Measurements from ENCODE around the gene GATA6. TPM values are rescaled to one million over a fixed set of nuclear protein-coding genes. Genes with fewer than 3 reads are reported as not detected.

Gene GATA6
- total and polyA plus RNA-seq, 2 experiments from 2014 or later, result 0.08 TPM; not detected in 1

DNA sequence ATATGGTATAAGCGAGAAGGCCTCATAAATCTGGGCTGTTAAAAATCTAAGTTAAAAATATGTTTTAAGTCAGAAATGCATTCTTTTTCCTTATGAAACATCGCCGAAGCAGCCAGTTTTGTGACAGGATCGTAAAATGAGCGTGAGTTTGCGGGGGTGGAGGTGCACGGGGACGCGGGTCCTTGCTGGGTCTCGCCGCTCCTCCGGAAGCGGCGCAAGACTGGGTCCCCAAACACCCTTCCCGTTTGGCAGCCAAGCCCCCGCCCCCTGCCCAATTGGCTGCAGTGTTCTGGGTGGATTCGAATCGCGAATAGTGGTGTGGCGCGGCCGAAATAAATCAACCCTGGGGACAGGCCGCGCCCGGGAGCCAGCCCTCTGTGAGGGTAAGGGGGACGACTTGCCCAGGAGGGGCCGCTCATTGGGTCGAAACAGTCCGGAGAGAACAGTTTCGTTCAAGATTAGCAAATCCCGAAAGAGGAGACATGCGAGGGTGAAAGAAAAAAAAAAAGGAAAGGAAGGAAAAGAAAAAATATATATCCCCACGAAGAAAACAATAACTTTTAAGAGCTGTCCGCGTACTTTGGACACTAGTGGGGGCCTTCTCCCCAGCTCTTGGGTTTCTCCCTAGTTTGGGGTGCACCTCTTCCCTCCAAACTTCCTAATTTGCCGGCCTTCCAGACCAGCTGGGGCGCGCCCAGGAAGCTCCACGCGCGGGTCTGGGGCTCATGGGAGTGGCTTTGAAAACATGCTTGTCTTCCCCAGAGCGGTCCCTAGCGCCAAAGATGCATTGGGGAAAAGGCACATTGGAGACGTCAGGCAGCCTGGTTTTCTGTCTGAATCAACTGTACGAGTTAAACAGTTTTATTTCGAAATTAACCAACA, 3.1 kb upstream of the GATA6 start:
- Histone ChIP-seq H4K20me1 (replicated peaks; ENCODE audit: insufficient read depth) (peaks cover 24% of the 10 kb centered on the region), H3K4me3 (peak overlapping the region; percentile 82), H3K79me2 (replicated peaks; ENCODE audit: insufficient read depth) (no peaks in the 10 kb centered on the region), H3K36me3 (ENCODE audit: insufficient read depth) (no peaks in the 10 kb centered on the region), H3K4me1 (ENCODE audit: insufficient read depth) (peaks cover 30% of the 10 kb centered on the region; the same call in 1 of the 2 replicates), H3K4me2 (peak overlapping the region; percentile 80), H2AFZ (peak overlapping the region; percentile 74; the same call in 1 of the 2 replicates), H3K27me3 (ENCODE audit: insufficient read depth) (peaks cover 96% of the 10 kb centered on the region), H3F3A (replicated peaks; ENCODE audit: low read depth) (peaks cover 15% of the 10 kb centered on the region), H3K9me2 (ENCODE audit: insufficient read depth) (no peaks in the 10 kb centered on the region), H3K27ac (ENCODE audit: low read depth) (no peak overlapping the region)
- Mint-ChIP-seq H3K27ac (no peak overlapping the region), H3K9me3 (peaks cover 8% of the 10 kb centered on the region; the same call in 1 of the 3 replicates), H3K27me3 (ENCODE audit: insufficient read depth, low read depth, poor library complexity) (peaks cover 89% of the 10 kb centered on the region), H3K4me1 (peaks cover 32% of the 10 kb centered on the region), H3K4me3 (peak overlapping the region; percentile 81), H3K36me3 (ENCODE audit: low read depth) (no peaks in the 10 kb centered on the region)
- TF ChIP-seq JUNB (IDR thresholded peaks at IDR 0.05; ENCODE audit: unreplicated experiment) (no peak), EZH2 (IDR thresholded peaks at IDR 0.05; ENCODE audit: low read depth, unreplicated experiment) (peak; percentile 79)
- DNase-seq (ENCODE audit: low spot score) (no peak), ATAC-seq (no peak)

DNA sequence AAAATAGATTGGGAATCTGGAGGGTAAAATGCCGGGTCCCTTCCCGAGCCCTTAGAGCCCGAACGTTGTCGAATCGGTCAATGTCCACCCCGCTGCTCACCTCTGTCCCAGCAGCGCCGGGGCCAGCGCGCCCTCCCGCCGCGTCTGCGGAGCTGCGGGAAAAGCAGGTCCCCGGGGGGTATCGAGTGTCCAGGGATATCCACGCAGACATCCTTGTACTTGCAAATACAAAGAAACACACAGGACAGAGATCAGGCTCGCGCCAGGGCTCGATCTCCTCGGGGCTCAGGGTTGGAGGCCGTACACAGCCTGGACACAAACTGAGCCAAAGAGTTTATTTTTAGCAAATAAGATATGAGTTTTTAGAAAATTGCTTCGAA, 2.3 kb upstream of the GATA6 start:
- Histone ChIP-seq H3K9me2 (ENCODE audit: insufficient read depth) (no peaks in the 10 kb centered on the region), H3F3A (replicated peaks; ENCODE audit: low read depth) (peaks cover 15% of the 10 kb centered on the region), H3K27me3 (ENCODE audit: insufficient read depth) (peaks cover 96% of the 10 kb centered on the region), H3K79me2 (replicated peaks; ENCODE audit: insufficient read depth) (no peaks in the 10 kb centered on the region), H3K4me3 (peak overlapping the region; percentile 82), H4K20me1 (replicated peaks; ENCODE audit: insufficient read depth) (peaks cover 24% of the 10 kb centered on the region), H3K4me2 (peak overlapping the region; percentile 99), H3K27ac (ENCODE audit: low read depth) (no peak overlapping the region), H3K4me1 (ENCODE audit: insufficient read depth) (peaks cover 30% of the 10 kb centered on the region; the same call in 1 of the 2 replicates), H3K36me3 (ENCODE audit: insufficient read depth) (no peaks in the 10 kb centered on the region), H2AFZ (no peak overlapping the region)
- H3K4me1 Mint-ChIP-seq, result peaks cover 32% of the 10 kb centered on the region
- peaks cover 8% of the 10 kb centered on the region; the same call in 1 of the 3 replicates for H3K9me3 Mint-ChIP-seq
- ATAC-seq (no peak), DNase-seq (ENCODE audit: low spot score) (no peak)
- peaks cover 89% of the 10 kb centered on the region for H3K27me3 Mint-ChIP-seq (ENCODE audit: insufficient read depth, low read depth, poor library complexity)
- no peak overlapping the region for H3K27ac Mint-ChIP-seq
- peak overlapping the region; percentile 81 for H3K4me3 Mint-ChIP-seq
- H3K36me3 Mint-ChIP-seq (ENCODE audit: low read depth), result no peaks in the 10 kb centered on the region
- TF ChIP-seq NANOG (IDR thresholded peaks at IDR 0.05; ENCODE audit: borderline replicate concordance) (no peak), POLR2AphosphoS5 (IDR thresholded peaks at IDR 0.05; ENCODE audit: low read depth) (no peak), ZNF114 (CRISPR knock-in tag; IDR thresholded peaks at IDR 0.05) (no peak), STAT1 (IDR thresholded peaks at IDR 0.05; ENCODE audit: unreplicated experiment) (no peak), EZH2phosphoT487 (IDR thresholded peaks at IDR 0.05; ENCODE audit: unreplicated experiment) (no peak), EZH2 (IDR thresholded peaks at IDR 0.05; ENCODE audit: low read depth, unreplicated experiment) (no peak)
- TF ChIP-seq, protein P1, sequence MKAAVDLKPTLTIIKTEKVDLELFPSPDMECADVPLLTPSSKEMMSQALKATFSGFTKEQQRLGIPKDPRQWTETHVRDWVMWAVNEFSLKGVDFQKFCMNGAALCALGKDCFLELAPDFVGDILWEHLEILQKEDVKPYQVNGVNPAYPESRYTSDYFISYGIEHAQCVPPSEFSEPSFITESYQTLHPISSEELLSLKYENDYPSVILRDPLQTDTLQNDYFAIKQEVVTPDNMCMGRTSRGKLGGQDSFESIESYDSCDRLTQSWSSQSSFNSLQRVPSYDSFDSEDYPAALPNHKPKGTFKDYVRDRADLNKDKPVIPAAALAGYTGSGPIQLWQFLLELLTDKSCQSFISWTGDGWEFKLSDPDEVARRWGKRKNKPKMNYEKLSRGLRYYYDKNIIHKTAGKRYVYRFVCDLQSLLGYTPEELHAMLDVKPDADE (IDR thresholded peaks at IDR 0.05), result no peak
- TF ChIP-seq, protein P2, sequence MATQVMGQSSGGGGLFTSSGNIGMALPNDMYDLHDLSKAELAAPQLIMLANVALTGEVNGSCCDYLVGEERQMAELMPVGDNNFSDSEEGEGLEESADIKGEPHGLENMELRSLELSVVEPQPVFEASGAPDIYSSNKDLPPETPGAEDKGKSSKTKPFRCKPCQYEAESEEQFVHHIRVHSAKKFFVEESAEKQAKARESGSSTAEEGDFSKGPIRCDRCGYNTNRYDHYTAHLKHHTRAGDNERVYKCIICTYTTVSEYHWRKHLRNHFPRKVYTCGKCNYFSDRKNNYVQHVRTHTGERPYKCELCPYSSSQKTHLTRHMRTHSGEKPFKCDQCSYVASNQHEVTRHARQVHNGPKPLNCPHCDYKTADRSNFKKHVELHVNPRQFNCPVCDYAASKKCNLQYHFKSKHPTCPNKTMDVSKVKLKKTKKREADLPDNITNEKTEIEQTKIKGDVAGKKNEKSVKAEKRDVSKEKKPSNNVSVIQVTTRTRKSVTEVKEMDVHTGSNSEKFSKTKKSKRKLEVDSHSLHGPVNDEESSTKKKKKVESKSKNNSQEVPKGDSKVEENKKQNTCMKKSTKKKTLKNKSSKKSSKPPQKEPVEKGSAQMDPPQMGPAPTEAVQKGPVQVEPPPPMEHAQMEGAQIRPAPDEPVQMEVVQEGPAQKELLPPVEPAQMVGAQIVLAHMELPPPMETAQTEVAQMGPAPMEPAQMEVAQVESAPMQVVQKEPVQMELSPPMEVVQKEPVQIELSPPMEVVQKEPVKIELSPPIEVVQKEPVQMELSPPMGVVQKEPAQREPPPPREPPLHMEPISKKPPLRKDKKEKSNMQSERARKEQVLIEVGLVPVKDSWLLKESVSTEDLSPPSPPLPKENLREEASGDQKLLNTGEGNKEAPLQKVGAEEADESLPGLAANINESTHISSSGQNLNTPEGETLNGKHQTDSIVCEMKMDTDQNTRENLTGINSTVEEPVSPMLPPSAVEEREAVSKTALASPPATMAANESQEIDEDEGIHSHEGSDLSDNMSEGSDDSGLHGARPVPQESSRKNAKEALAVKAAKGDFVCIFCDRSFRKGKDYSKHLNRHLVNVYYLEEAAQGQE (IDR thresholded peaks at IDR 0.05; ENCODE audit: unreplicated experiment), result no peak
- TF ChIP-seq, protein P3, sequence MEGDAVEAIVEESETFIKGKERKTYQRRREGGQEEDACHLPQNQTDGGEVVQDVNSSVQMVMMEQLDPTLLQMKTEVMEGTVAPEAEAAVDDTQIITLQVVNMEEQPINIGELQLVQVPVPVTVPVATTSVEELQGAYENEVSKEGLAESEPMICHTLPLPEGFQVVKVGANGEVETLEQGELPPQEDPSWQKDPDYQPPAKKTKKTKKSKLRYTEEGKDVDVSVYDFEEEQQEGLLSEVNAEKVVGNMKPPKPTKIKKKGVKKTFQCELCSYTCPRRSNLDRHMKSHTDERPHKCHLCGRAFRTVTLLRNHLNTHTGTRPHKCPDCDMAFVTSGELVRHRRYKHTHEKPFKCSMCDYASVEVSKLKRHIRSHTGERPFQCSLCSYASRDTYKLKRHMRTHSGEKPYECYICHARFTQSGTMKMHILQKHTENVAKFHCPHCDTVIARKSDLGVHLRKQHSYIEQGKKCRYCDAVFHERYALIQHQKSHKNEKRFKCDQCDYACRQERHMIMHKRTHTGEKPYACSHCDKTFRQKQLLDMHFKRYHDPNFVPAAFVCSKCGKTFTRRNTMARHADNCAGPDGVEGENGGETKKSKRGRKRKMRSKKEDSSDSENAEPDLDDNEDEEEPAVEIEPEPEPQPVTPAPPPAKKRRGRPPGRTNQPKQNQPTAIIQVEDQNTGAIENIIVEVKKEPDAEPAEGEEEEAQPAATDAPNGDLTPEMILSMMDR (conservative IDR thresholded peaks at IDR 0.05; ENCODE audit: low read depth in 2 of 2), result no peak
